Ovary (tissue), 3 donors: Measurements from ENCODE around the gene CNRIP1.

ENCODE experiments used
- CTCF ChIP-seq, 3 donors: fragments of 450-650 bp in 2 of 3; fragments of 200-600 bp in 1 of 3; IDR thresholded peaks; one replicate each; pipeline versions ENCODE4 v1.5.1 to v1.8.0; 2016 to 2022; ENCODE audit warnings: antibody characterized with exemption in 3 of 3, mild to moderate bottlenecking in 1 of 3
- EP300 ChIP-seq: sonication (generic); formaldehyde crosslinking; IDR thresholded peaks from one replicate; pipeline ENCODE4 v1.6.1; 2017; ENCODE audit warnings: antibody characterized with exemption
- POLR2A ChIP-seq: fragments of 450-650 bp; IDR thresholded peaks from one replicate; pipeline ENCODE4 v1.6.1; 2017; ENCODE audit warnings: antibody characterized with exemption, mild to moderate bottlenecking, moderate library complexity
- donor health status: DM: no; HTN: no; CAD: no.

GRCh38 chr2:68317971-68318913 lies 1.5 kb downstream of the CNRIP1 start:
- TF ChIP-seq CTCF (IDR thresholded peaks at IDR 0.05) (no peak), EP300 (no peak), POLR2A (no peak)
